Endothelial cell (in vitro differentiated cells): Measurements from ENCODE around the gene MMRN1. TPM values are rescaled to one million over a fixed set of nuclear protein-coding genes. Genes with fewer than 3 reads are reported as not detected.

Experiments
- DNase-seq: peaks from one replicate; pipeline ENCODE4 v3.0.0; 2021; ENCODE audit warnings: low spot score
- H3K27ac Mint-ChIP-seq: one replicate; pipeline ENCODE4 v1.8.0; 2021; ENCODE audit warnings: mixed read lengths, inconsistent platforms; ENCODE audit not compliant: unreplicated experiment
- H3K27me3 Mint-ChIP-seq: one replicate; pipeline ENCODE4 v1.8.0; 2021; ENCODE audit warnings: mild to moderate bottlenecking, moderate library complexity, mixed read lengths, inconsistent platforms; ENCODE audit not compliant: unreplicated experiment
- H3K36me3 Mint-ChIP-seq: one replicate; pipeline ENCODE4 v1.8.0; 2021; ENCODE audit warnings: mild to moderate bottlenecking, low read depth, mixed read lengths, inconsistent platforms; ENCODE audit not compliant: unreplicated experiment
- H3K4me1 Mint-ChIP-seq: one replicate; pipeline ENCODE4 v1.8.0; 2021; ENCODE audit warnings: mild to moderate bottlenecking, mixed read lengths, inconsistent platforms; ENCODE audit not compliant: unreplicated experiment
- H3K4me3 Mint-ChIP-seq: one replicate; pipeline ENCODE4 v1.8.0; 2021; ENCODE audit warnings: mild to moderate bottlenecking, mixed read lengths, inconsistent platforms; ENCODE audit not compliant: unreplicated experiment
- H3K9me3 Mint-ChIP-seq: one replicate; pipeline ENCODE4 v1.8.0; 2021; ENCODE audit warnings: mixed read lengths, inconsistent platforms; ENCODE audit not compliant: unreplicated experiment
- CTCF ChIP-seq: fragments of 200-600 bp; sonication (generic); IDR thresholded peaks from one replicate; pipeline ENCODE4 v1.5.0; 2021; ENCODE audit warnings: antibody characterized with exemption; ENCODE audit not compliant: unreplicated experiment
- total RNA-seq: library from RNA; stranded (reverse); fragmentation: NEBNext Ultra II Directional; extraction: Animal tissue kit (Norgen Biotek cat#: 25700); gene quantifications from one replicate; pipeline ENCODE4 v1.2.1, GENCODE V29; 2021; ENCODE audit not compliant: unreplicated experiment

MMRN1 gene
- total RNA-seq, 1 donor from 2014 or later: 304 TPM

GRCh38 chr4:89876548-89876947 lies 18.1 kb upstream of the MMRN1 start:
- Mint-ChIP-seq H3K27ac (no peak overlapping the region), H3K4me1 (peaks cover 7% of the 10 kb centered on the region), H3K27me3 (no peaks in the 10 kb centered on the region), H3K36me3 (no peaks in the 10 kb centered on the region), H3K4me3 (no peak overlapping the region), H3K9me3 (no peaks in the 10 kb centered on the region)
- DNase-seq: no peak
- TF ChIP-seq CTCF: no peak

GRCh38 chr4:89878611-89879010 lies 16.0 kb upstream of the MMRN1 start:
- H3K36me3 Mint-ChIP-seq: no peaks in the 10 kb centered on the region
- no peaks in the 10 kb centered on the region for H3K9me3 Mint-ChIP-seq
- no peak for DNase-seq
- H3K27ac Mint-ChIP-seq: no peak overlapping the region
- no peaks in the 10 kb centered on the region for H3K27me3 Mint-ChIP-seq
- no peak overlapping the region for H3K4me3 Mint-ChIP-seq
- no peak for TF ChIP-seq CTCF
- peaks cover 7% of the 10 kb centered on the region for H3K4me1 Mint-ChIP-seq

- H3K36me3 Mint-ChIP-seq: no peaks in the 10 kb centered on the region
Measured at GRCh38 chr4:89879215-89879614, 15.4 kb upstream of the MMRN1 start.

GRCh38 chr4:89889289-89889688 lies 5.4 kb upstream of the MMRN1 start:
- no peaks in the 10 kb centered on the region for H3K27me3 Mint-ChIP-seq
- H3K27ac Mint-ChIP-seq: peak overlapping the region; percentile 62
- DNase-seq: peak; percentile 5
- TF ChIP-seq CTCF: no peak
- no peaks in the 10 kb centered on the region for H3K9me3 Mint-ChIP-seq
- H3K4me3 Mint-ChIP-seq: no peak overlapping the region
- peaks cover 18% of the 10 kb centered on the region for H3K4me1 Mint-ChIP-seq
- H3K36me3 Mint-ChIP-seq: no peaks in the 10 kb centered on the region

More at GRCh38 chr4:89879215-89879614, 15.4 kb upstream of the MMRN1 start:
- Mint-ChIP-seq H3K27ac (no peak overlapping the region), H3K4me3 (no peak overlapping the region), H3K9me3 (no peaks in the 10 kb centered on the region), H3K27me3 (no peaks in the 10 kb centered on the region), H3K4me1 (peaks cover 7% of the 10 kb centered on the region)
- no peak for TF ChIP-seq CTCF
- no peak for DNase-seq

- no peak overlapping the region for H3K27ac Mint-ChIP-seq
- no peaks in the 10 kb centered on the region for H3K9me3 Mint-ChIP-seq
- no peak for DNase-seq
- H3K4me1 Mint-ChIP-seq: peaks cover 22% of the 10 kb centered on the region
- no peak for TF ChIP-seq CTCF
- no peaks in the 10 kb centered on the region for H3K27me3 Mint-ChIP-seq
- no peak overlapping the region for H3K4me3 Mint-ChIP-seq
- H3K36me3 Mint-ChIP-seq: no peaks in the 10 kb centered on the region
Measured at GRCh38 chr4:89897867-89898266, 3.2 kb downstream of the MMRN1 start.
